Measurements from ENCODE around the gene ATF7. TPM values are rescaled to one million over a fixed set of nuclear protein-coding genes. Genes with fewer than 3 reads are reported as not detected.

ATF7 gene
- total and polyA plus RNA-seq, 2 of the 4 experiments (the other 2 are of a cell fraction) = 7.0 to 16.3 TPM

GRCh38 chr12:53572134-53572758, 53.9 kb downstream of the ATF7 start:
- BruUV-seq (replicated peaks) = no TSS peak
- Histone ChIP-seq H2AK5ac (ENCODE audit: low read depth, low read length) (no peak overlapping the region), H4K20me1 (ENCODE audit: insufficient read depth, low read length) (peaks cover 36% of the 10 kb centered on the region; the same call in 1 of the 2 replicates), H3K9ac (ENCODE audit: low read depth, low read length) (no peak overlapping the region), H3K27me3 (ENCODE audit: control insufficient read depth, insufficient read depth, low read length) (no peaks in the 10 kb centered on the region), H4K8ac (ENCODE audit: low read depth in 2 of 2, low read length in 2 of 2) (no peak overlapping the region), H3K79me1 (ENCODE audit: low read depth in 1 of 2, low read length in 2 of 2) (peaks cover 31 to 54% of the 10 kb centered on the region in 2 experiments), H2BK5ac (ENCODE audit: low read depth, low read length, poor library complexity, severe bottlenecking) (no peak overlapping the region), H3K18ac (ENCODE audit: low read depth, low read length) (no peak overlapping the region), H3K14ac (replicated peaks; ENCODE audit: low read depth, low read length) (no peak overlapping the region), H2AK9ac (replicated peaks; ENCODE audit: low read depth, low read length, poor library complexity) (peak overlapping the region; percentile 34), H3K4ac (ENCODE audit: low read depth, low read length) (no peak overlapping the region), H3K23ac (ENCODE audit: low read depth, low read length) (no peak overlapping the region), H2BK20ac (ENCODE audit: low read depth, low read length) (no peak overlapping the region), H3K56ac (ENCODE audit: extremely low read depth, insufficient read depth, low read length) (no peak overlapping the region), H2AFZ (replicated peaks; ENCODE audit: low read length, poor library complexity) (no peak overlapping the region), H2BK15ac (ENCODE audit: low read depth, low read length) (no peak overlapping the region), H3K4me3 (ENCODE audit: insufficient read depth, low read depth, low read length) (no peak overlapping the region), H3K9me3 (ENCODE audit: control insufficient read depth, insufficient read depth, low read length) (no peaks in the 10 kb centered on the region), H3K4me2 (ENCODE audit: low read depth, low read length) (no peak overlapping the region), H2BK120ac (ENCODE audit: low read depth, low read length) (no peak overlapping the region), H3K27ac (ENCODE audit: insufficient read depth, low read length) (no peak overlapping the region), H3K4me1 (ENCODE audit: control insufficient read depth, insufficient read depth, low read length) (peaks cover 15% of the 10 kb centered on the region), H4K91ac (ENCODE audit: insufficient read depth, low read depth, low read length) (no peak overlapping the region), H3K9me1 (ENCODE audit: insufficient read depth, low read length) (peaks cover 13% of the 10 kb centered on the region; the same call in 1 of the 2 replicates), H3K36me3 (ENCODE audit: control insufficient read depth, insufficient read depth, low read length) (peaks cover 3% of the 10 kb centered on the region; the same call in 1 of the 2 replicates), H4K5ac (ENCODE audit: low read depth, low read length) (no peak overlapping the region)
- CTCF ChIA-PET = no interaction called here
- ATAC-seq (ENCODE audit: low read depth) = no peak
- WGBS, 2 experiments (ENCODE audit: extremely low coverage in 2 of 2, insufficient read length in 1 of 2) = 100% methylated on average over 1 of the region's 8 CpGs; no CpG with 5 or more reads in 1 of the 2 experiments
- dilution Hi-C loops (cut with HindIII; ENCODE audit: low sequenced_read_pairs, unreplicated experiment) = no loop called here
- intact Hi-C loops (cut with micrococcal nuclease) = no loop called here
- in situ Hi-C loops (cut with MboI; ENCODE audit: low sequenced_read_pairs) = no loop called here
- TF ChIP-seq NFE2L2 (IDR thresholded peaks at IDR 0.05; ENCODE audit: low read depth, low read length) (no peak), FOS (IDR thresholded peaks at IDR 0.05; ENCODE audit: low read depth, low read length) (no peak), ELK1 (IDR thresholded peaks at IDR 0.05; ENCODE audit: borderline replicate concordance, low read depth, low read length) (no peak), MAFK (IDR thresholded peaks at IDR 0.05; ENCODE audit: low read depth, low read length) (no peak), CTCF (conservative IDR thresholded peaks at IDR 0.05; ENCODE audit: low read depth, low read length) (no peak), BHLHE40 (IDR thresholded peaks at IDR 0.05; ENCODE audit: low read depth, low read length) (no peak), MXI1 (IDR thresholded peaks at IDR 0.05; ENCODE audit: borderline replicate concordance, low read depth, low read length) (no peak), RFX5 (IDR thresholded peaks at IDR 0.05; ENCODE audit: low read depth, low read length) (no peak), RCOR1 (IDR thresholded peaks at IDR 0.05; ENCODE audit: insufficient replicate concordance, low read length) (no peak)
- POLR2A ChIA-PET (ENCODE audit: unreplicated experiment) = interaction anchor here (0.6 kb wide), 1 partner anchor 19 kb away, joined by 3 read pairs; no protein-coding TSS in a partner anchor
- no peak for DNase-seq

Data from IMR-90 (cell line).